T-helper 1 cell treated with Interleukin-12 subunit alpha and Interleukin-12 subunit beta and Interleukin-4 antibody, amounts not matched to agents 30 ng/mL and 1 ng/mL, for 36 hours (primary cell): ENCODE measurements around the gene SGTA. TPM values are rescaled to one million over a fixed set of nuclear protein-coding genes. Genes with fewer than 3 reads are reported as not detected.
"Not testable (repeated sequence)": the region's sequence is repeated elsewhere in the genome, so short reads cannot be mapped to it uniquely, and the experiment has no call there.

ENCODE experiments used
- intact Hi-C: fragments of 100-400 bp; cut with micrococcal nuclease; formaldehyde crosslinking; loops from one replicate; pipeline ENCODE4 v1.15.1; 2024
- total RNA-seq: library from RNA; stranded (reverse); gene quantifications from 2 replicates; pipeline ENCODE4 v1.2.3, GENCODE V29; 2022

The SGTA gene
- total RNA-seq, 1 donor from 2014 or later = 49.2 TPM

- intact Hi-C loops = no loop called here
Measured at GRCh38 chr19:2795827-2796658, 13.0 kb upstream of the SGTA start.

GRCh38 chr19:2793577-2793976 is 10.5 kb upstream of the SGTA start:
- intact Hi-C loops = no loop called here

- intact Hi-C loops = no loop called here
Measured at GRCh38 chr19:2793126-2793525, 10.1 kb upstream of the SGTA start.

GRCh38 chr19:2792666-2793065 is 9.6 kb upstream of the SGTA start:
- intact Hi-C loops = not testable (repeated sequence)

- intact Hi-C loops = no loop called here
Measured at GRCh38 chr19:2791876-2792275, 8.8 kb upstream of the SGTA start.

- intact Hi-C loops = no loop called here
Measured at GRCh38 chr19:2791440-2791839, 8.4 kb upstream of the SGTA start.

GRCh38 chr19:2790557-2791271 is 7.6 kb upstream of the SGTA start:
- intact Hi-C loops = no loop called here

- intact Hi-C loops = no loop called here
Measured at GRCh38 chr19:2790194-2790556, 7.1 kb upstream of the SGTA start.

- intact Hi-C loops = loop anchor here (10.0 kb wide), 1 partner anchor 717 kb away; the partner anchor contains the start of genes DOHH and FZR1
Measured at GRCh38 chr19:2788237-2788636, 5.2 kb upstream of the SGTA start.

GRCh38 chr19:2787115-2787514 is 4.0 kb upstream of the SGTA start:
- intact Hi-C loops = loop anchor here (10.0 kb wide), 1 partner anchor 718 kb away; the partner anchor contains the start of genes DOHH and FZR1

GRCh38 chr19:2785244-2785997 is 2.3 kb upstream of the SGTA start, which contains the start of gene THOP1:
THOP1 (plus strand) TSS chr19:2785503; CDS start chr19:2785663, 160 bp downstream.
- intact Hi-C loops = loop anchor here (1.0 to 10.0 kb wide), 8 partner anchors 34 to 719 kb away; partner anchors contain the start of genes AP3D1, DOHH, FZR1 and NCLN

GRCh38 chr19:2783781-2784145 is 690 bp upstream of the SGTA start:
- intact Hi-C loops = loop anchor here (1.0 to 10.0 kb wide), 6 partner anchors 57 to 977 kb away; partner anchors contain the start of genes APBA3, DOHH, DOT1L and FZR1

- intact Hi-C loops = loop anchor here (1.0 to 10.0 kb wide), 6 partner anchors 58 to 978 kb away; partner anchors contain the start of genes APBA3, DOHH, DOT1L and FZR1
Measured at GRCh38 chr19:2782329-2782935, 641 bp downstream of the SGTA start.

GRCh38 chr19:2780284-2780683 is 2.8 kb downstream of the SGTA start:
- intact Hi-C loops = loop anchor here (10.0 kb wide), 1 partner anchor 725 kb away; the partner anchor contains the start of genes DOHH and FZR1

GRCh38 chr19:2779121-2779740 is 3.8 kb downstream of the SGTA start:
- intact Hi-C loops = no loop called here

GRCh38 chr19:2777952-2778683 is 5.0 kb downstream of the SGTA start:
- intact Hi-C loops = no loop called here

- intact Hi-C loops = no loop called here
Measured at GRCh38 chr19:2775556-2776430, 7.3 kb downstream of the SGTA start.

GRCh38 chr19:2774953-2775555 is 8.0 kb downstream of the SGTA start:
- intact Hi-C loops = no loop called here
